ENCODE data around the gene TBX4.

GRCh38 chr17:61414936-61415251 lies 37.3 kb upstream of the TBX4 start:
- TF ChIP-seq POLR2A (IDR thresholded peaks at IDR 0.05; ENCODE audit: low read depth, low read length) (no peak), POLR2AphosphoS5 (IDR thresholded peaks at IDR 0.05; ENCODE audit: low read depth, low read length) (no peak)
